IPS-15b (cell line): ENCODE data around the gene POTEH.
"Not testable (repeated sequence)": the region's sequence is repeated elsewhere in the genome, so short reads cannot be mapped to it uniquely, and the experiment has no call there.

Experiments used
- H3K27me3 ChIP-seq: one replicate; pipeline ENCODE4 v1.6.1; 2013; ENCODE audit warnings: low read length; ENCODE audit not compliant: control insufficient read depth, insufficient read depth
- H3K36me3 ChIP-seq: one replicate; pipeline ENCODE4 v1.6.1; 2013; ENCODE audit warnings: low read length; ENCODE audit not compliant: control insufficient read depth, insufficient read depth
- H3K4me1 ChIP-seq: one replicate; pipeline ENCODE4 v1.6.1; 2013; ENCODE audit warnings: mild to moderate bottlenecking, low read length; ENCODE audit not compliant: control insufficient read depth, insufficient read depth
- H3K4me3 ChIP-seq: one replicate; pipeline ENCODE4 v1.5.1; 2013; ENCODE audit warnings: low read depth, low read length
- H3K9ac ChIP-seq: one replicate; pipeline ENCODE4 v1.6.1; 2013; ENCODE audit warnings: low read depth, mild to moderate bottlenecking, low read length
- H3K9me3 ChIP-seq: one replicate; pipeline ENCODE4 v1.6.1; 2013; ENCODE audit warnings: mild to moderate bottlenecking, low read length; ENCODE audit not compliant: control insufficient read depth, insufficient read depth

POTEH gene

GRCh38 chr22:15687086-15687485, 2.7 kb upstream of the POTEH start:
- not testable (repeated sequence) for H3K9ac ChIP-seq, H3K27me3 ChIP-seq, H3K36me3 ChIP-seq, H3K9me3 ChIP-seq, H3K4me3 ChIP-seq, H3K4me1 ChIP-seq

GRCh38 chr22:15687676-15688075, 2.1 kb upstream of the POTEH start:
- H3K9me3 ChIP-seq, H3K36me3 ChIP-seq, H3K27me3 ChIP-seq, H3K4me1 ChIP-seq, H3K9ac ChIP-seq, H3K4me3 ChIP-seq: not testable (repeated sequence)

- H3K36me3 ChIP-seq, H3K9me3 ChIP-seq, H3K27me3 ChIP-seq: not testable (repeated sequence)
These were observed 1.7 kb upstream of the POTEH start for GRCh38 chr22:15688090-15688489.

GRCh38 chr22:15689012-15689748, 646 bp upstream of the POTEH start:
- H3K4me1 ChIP-seq, H3K27me3 ChIP-seq, H3K9me3 ChIP-seq, H3K36me3 ChIP-seq, H3K4me3 ChIP-seq, H3K9ac ChIP-seq: not testable (repeated sequence)

More at GRCh38 chr22:15688090-15688489, 1.7 kb upstream of the POTEH start:
- H3K4me3 ChIP-seq, H3K9ac ChIP-seq, H3K4me1 ChIP-seq: not testable (repeated sequence)

GRCh38 chr22:15713600-15713999, 23.8 kb downstream of the POTEH start:
- H3K9ac ChIP-seq, H3K9me3 ChIP-seq, H3K36me3 ChIP-seq, H3K4me3 ChIP-seq, H3K27me3 ChIP-seq, H3K4me1 ChIP-seq: not testable (repeated sequence)

GRCh38 chr22:15714125-15714524, 24.3 kb downstream of the POTEH start:
- H3K27me3 ChIP-seq, H3K4me1 ChIP-seq, H3K9me3 ChIP-seq, H3K9ac ChIP-seq, H3K4me3 ChIP-seq, H3K36me3 ChIP-seq: not testable (repeated sequence)

- not testable (repeated sequence) for H3K9me3 ChIP-seq, H3K27me3 ChIP-seq, H3K4me1 ChIP-seq, H3K9ac ChIP-seq, H3K4me3 ChIP-seq, H3K36me3 ChIP-seq
These were observed 32.1 kb downstream of the POTEH start for GRCh38 chr22:15721884-15722283.

GRCh38 chr22:15729209-15729917, 39.5 kb downstream of the POTEH start:
- not testable (repeated sequence) for H3K4me3 ChIP-seq, H3K9ac ChIP-seq, H3K36me3 ChIP-seq, H3K4me1 ChIP-seq, H3K9me3 ChIP-seq, H3K27me3 ChIP-seq

GRCh38 chr22:15731023-15731422, 41.2 kb downstream of the POTEH start:
- not testable (repeated sequence) for H3K4me3 ChIP-seq, H3K36me3 ChIP-seq, H3K4me1 ChIP-seq, H3K27me3 ChIP-seq, H3K9me3 ChIP-seq, H3K9ac ChIP-seq

- H3K4me3 ChIP-seq, H3K36me3 ChIP-seq, H3K27me3 ChIP-seq, H3K4me1 ChIP-seq, H3K9me3 ChIP-seq, H3K9ac ChIP-seq: not testable (repeated sequence)
These were observed 44.6 kb downstream of the POTEH start for GRCh38 chr22:15734411-15734810.

GRCh38 chr22:15738157-15738908, 48.5 kb downstream of the POTEH start:
- not testable (repeated sequence) for H3K27me3 ChIP-seq, H3K4me3 ChIP-seq, H3K9ac ChIP-seq, H3K9me3 ChIP-seq, H3K4me1 ChIP-seq, H3K36me3 ChIP-seq

- H3K4me1 ChIP-seq, H3K4me3 ChIP-seq, H3K27me3 ChIP-seq, H3K9ac ChIP-seq, H3K9me3 ChIP-seq, H3K36me3 ChIP-seq: not testable (repeated sequence)
These were observed 49.1 kb downstream of the POTEH start for GRCh38 chr22:15738909-15739391.
